Esophagus squamous epithelium (tissue), 4 donors: ENCODE results near the gene FRMPD2.
"Not testable (repeated sequence)": the region's sequence is repeated elsewhere in the genome, so short reads cannot be mapped to it uniquely, and the experiment has no call there.

Experiments used
- CTCF ChIP-seq, 6 experiments: fragments of 450-650 bp in 4 of 6; fragments of 200-600 bp in 2 of 6; sonication (generic) in 2 of 6; IDR thresholded peaks; one replicate each; pipeline ENCODE4 v1.5.1; 2016 to 2019; ENCODE audit warnings: antibody characterized with exemption in 6 of 6, mild to moderate bottlenecking in 4 of 6, moderate library complexity in 4 of 6
- POLR2A ChIP-seq, 4 donors: fragments of 450-650 bp; IDR thresholded peaks; one replicate each; pipeline ENCODE4 v1.6.1; 2017; ENCODE audit warnings: antibody characterized with exemption in 4 of 4, mild to moderate bottlenecking in 4 of 4, moderate library complexity in 3 of 4

GRCh38 chr10:48221031-48221430, 53.5 kb downstream of the FRMPD2 start:
- TF ChIP-seq CTCF, POLR2A (IDR thresholded peaks at IDR 0.05): not testable (repeated sequence)
